ENCODE results near the gene VAV3.

VAV3 gene

DNA sequence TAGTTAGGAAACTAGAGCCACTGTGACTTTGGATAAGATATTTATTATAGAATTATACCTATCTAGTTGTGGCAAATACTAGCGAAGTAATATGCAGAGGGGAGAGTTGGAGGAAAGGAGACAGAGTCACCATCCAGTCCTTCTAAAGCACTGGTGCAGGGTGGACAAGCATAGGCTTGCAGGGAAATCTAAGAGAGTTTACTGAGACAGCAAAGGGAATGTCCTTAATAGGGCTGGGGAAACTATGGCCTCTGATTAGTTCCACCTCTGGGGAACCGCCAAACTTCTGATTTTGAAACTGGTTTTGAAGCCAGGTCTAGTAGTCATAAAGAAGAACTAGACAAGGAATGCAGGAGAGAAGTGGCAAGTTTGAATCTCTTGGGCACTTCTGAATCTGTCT lies 407.9 kb downstream of the VAV3 start:
- no peak for DNase-seq

DNA sequence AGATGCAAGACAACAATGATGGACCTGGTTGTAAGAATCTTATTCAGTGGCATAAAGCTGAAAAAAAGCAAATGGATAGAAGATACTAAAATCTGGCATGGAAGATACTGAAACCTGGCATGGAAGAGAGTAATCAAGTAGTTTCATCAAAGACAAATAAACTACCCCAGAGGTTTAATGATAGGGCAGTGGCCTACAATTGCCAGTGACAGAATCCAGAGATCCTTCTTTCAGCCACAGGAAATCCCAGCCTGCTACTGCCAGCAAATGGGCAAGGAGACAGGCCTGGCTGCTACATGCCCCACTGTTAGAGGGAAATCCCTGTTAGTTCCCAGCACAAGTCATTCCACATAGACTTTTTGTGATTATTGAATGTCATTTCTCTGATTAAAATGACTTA lies 409.4 kb downstream of the VAV3 start:
- no peak for DNase-seq

DNA sequence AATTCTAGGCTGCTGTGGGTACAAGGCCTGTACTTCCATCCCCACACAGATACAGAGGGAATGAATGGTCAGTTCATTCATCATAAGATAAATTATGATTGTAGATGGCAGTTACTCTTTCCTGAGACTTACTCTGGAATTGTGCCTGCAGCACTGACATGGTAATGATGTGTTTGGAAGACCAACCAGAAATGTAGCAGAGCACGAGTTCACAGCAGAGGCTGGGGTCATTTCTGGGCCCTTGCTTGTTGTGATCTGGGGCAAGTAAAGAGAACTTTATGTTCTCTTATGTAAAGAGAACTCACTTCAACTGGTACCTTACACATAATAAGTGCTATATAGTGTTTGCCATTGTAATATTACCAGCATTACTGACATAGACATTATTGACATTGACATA lies 412.2 kb downstream of the VAV3 start:
- no peak for DNase-seq

DNA sequence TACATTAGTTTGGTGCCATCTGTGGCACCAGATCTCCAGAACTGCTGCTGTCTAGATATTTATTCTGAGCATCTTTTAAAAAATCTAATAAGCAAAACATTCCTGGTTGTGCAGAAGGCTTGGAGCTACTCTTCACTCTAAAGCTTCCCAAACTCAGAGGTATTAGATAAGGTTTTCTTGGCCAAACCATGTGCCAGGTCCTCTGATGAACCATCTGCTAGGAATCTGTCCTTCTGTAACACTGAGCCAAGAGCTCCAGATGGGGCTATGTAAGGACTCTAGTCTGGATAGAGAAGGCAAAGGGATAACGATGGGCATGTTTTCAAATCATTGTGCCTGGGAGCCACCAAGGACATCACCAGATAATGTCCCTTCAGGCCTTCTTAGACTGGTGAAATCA lies 413.5 kb downstream of the VAV3 start:
- DNase-seq = no peak

DNA sequence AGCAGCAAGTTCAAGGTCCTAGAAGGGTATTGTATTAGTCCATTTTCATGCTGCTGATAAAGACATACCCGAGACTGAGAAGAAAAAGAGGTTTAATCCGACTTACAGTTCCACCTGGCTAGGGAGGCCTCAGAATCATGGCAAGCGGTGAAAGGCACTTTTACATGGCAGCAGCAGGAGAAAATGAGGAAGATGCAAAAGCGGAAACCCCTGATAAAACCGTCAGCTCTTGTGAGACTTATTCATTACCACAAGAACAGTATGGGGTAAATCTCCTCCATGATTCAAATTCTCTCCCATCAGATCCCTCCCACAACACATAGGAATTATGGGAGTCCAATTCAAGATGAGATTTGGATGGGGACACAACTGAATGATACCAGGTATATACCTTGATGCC lies 414.6 kb downstream of the VAV3 start:
- DNase-seq = no peak

DNA sequence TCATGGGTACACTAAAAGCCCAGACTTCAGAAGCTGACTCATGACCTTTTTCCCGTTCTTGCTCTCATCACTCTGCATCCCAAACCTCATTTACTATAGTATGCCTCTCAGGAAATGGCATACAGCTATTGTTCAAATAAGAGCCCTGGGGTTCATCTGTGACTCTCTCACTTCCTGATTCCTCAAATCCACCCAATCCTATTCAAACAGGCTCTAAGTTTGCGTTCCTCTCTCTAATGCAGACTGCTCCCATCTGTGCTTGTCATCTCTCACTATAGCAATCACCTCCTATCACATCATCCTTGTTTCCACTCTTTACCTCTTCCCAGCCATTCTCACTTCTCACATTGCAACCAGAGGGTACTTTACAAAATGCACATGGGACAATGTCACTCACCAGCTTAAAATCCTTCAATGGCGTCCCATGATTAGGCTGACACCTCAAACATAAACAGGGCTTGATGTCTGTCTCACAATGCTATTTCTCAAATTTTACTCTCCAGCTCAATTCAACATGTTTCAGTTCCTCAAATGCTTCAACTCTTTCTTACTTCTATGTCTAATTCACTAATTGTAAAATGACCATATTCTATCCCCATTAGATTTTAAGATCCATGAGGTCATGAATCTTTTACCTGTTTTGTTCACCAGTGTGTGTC lies 415.7 kb downstream of the VAV3 start:
- DNase-seq = no peak

DNA sequence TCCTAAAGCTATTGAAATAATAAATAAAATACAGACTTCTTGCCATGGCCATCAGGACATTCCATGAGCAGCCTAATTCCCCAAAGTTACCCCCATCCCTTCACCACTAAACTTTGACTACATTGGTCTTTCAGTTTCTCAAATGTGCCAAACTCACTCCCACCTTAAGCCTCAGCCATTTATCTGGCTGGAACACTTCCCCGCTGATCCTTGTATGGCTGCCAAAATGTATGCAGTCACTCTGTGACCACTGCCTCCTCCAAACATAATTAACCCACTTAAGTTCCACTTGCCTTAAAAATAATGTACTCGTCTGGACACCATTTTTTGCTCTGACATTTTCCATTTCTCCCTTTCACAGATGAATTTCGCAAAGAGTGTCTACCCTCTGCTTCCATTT lies 416.7 kb downstream of the VAV3 start:
- DNase-seq = no peak

DNA sequence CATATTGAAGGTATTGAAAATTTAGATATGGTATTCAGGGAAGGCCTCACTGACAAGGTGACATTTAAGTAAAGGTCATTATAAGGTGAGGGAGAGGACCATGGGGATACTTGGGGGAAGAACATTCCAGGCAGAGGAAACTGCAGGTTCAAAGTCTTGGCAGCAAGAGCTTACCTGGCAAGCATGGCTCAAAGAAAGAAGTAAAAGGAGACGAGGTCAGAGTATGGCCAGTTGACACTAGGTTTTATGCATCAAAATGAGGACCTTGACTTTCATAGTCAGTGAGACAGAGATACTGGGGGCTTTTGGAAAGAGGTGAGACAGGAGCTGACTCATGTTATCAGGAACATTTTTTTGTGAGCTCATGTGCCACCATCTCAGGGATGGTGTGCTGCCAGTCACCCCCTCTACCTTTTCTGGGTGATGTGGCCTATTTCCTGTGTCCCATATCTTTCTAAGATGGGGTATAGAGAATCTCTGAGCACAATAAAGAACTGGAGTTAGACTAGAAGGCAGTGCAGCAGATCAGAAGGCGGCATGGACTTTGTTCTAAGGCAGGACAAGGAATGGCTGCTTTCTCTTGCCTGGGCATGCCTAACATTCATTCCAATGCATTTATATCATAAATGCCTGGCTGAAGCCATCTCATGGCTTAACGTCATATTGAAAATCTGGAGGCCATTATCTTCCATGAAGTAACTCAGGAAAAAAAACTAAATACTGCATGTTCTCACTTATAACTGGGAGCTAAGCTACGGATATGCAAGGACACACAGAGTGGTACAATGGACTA lies 417.4 kb downstream of the VAV3 start:
- DNase-seq = no peak

DNA sequence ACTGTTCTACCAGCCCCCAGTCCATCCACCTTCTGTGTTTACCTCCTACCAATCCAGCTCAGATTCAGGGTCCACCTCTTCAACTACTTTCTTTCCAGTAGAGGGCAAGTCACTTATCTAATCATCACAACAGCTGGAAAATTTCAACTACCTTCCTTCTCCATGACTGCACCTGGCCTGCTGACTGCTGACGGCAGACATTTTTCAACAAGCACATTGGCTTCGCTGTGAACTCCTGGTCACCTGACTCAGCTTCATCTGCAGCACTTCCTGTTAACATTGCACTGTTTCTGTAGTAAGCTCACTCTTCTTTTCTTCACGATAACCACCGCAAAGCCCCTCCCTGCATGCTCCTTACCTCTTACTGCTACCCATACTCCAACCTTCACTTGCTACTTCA lies 418.4 kb downstream of the VAV3 start:
- DNase-seq = no peak

DNA sequence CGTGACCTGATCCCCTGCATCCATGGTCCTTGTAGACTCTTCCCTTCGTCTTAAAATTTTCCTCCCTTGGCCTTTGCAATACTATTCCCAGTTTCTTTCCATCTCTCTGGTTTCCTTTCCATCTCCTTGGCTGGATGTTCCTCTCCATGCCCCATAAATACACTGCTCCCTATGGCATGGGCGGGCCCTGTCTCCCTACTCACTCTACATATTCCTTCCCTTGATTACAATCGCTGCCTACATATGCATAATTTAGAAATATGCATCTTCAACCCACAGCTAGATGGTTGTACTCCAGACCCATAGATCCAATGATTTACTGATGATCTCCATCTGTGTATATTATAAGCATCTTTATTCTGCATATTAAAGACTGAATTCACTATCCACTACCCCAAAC lies 419.1 kb downstream of the VAV3 start:
- no peak for DNase-seq

DNA sequence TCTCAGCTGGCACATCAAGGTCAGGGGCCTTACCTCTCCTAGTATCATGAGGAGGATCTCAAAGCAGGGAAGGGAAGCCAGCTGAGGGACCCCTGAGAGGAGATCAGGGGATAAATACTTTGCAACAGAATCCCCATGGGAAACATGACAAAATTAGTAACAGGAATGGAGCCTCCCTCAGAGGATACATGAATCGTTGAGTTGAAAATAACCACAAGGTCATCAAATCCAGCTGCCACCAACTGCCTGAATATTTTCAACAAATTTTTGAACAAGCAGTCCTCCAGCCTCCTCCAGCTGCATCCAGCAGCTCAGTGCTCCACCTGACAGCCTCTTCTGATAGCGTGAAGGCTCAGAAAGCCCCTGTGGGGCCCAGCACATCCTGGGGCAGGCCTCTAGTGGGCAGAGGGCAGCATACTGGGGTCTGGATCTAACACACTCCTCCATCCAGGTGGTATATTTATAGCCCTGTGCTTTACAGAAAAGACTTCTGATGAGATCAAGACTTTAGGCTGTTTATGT lies 419.9 kb downstream of the VAV3 start:
- no peak for DNase-seq

DNA sequence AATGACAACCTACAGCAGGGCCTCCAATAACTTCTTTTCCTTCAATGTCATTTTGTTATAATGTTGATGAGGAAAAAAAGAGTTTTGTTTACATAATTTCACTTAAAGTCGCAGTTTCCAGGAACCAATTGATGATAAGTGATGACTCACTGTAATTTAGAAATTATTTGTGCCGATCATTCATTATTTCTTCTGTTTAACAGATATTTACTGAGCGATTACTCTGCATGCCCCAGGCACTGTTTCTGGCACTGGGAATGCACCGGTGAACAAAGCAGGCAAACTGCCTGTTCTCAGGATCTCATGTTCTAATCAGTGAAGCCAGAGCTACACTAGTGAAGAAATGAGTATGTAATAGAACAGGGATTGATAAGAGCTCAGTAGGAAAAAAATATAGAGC lies 420.7 kb downstream of the VAV3 start:
- no peak for DNase-seq

DNA sequence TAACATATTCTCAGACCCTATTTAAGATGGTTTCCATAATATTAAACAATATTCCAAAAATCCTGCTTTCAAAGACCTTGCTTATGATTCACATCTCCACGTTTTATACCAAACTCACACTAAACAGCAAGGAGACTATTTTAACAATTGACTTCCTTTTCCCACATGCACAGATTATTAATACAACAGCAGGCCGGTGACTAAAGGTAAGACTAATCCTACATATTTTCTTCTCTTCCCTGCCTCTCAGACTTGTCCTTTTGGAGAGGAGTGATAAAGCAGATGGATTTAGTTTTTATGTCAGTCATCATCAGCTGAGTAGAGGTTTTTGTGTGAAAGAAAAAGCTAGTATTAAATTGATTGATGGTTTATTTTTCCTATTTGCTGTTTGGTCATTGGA lies 423.6 kb downstream of the VAV3 start:
- DNase-seq = no peak

DNA sequence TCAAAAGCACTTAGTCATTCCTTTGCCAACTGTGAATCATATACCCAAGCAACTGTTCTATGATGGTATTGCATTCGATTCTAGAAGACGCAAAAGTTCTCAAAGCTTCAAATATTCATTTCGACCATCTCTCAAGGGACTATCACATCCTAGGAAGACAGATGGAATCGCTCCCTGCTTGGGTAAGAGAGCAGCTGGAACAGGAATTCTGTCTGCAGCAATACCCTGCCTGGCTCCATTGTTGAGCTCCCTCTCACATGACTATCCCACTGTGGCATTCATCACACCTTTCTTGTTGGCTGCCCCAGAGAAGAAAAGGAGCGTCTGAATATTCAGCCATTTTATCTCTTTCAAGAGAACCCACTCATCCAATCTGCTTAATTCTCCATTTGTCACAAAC lies 426.5 kb downstream of the VAV3 start:
- no peak for DNase-seq

DNA sequence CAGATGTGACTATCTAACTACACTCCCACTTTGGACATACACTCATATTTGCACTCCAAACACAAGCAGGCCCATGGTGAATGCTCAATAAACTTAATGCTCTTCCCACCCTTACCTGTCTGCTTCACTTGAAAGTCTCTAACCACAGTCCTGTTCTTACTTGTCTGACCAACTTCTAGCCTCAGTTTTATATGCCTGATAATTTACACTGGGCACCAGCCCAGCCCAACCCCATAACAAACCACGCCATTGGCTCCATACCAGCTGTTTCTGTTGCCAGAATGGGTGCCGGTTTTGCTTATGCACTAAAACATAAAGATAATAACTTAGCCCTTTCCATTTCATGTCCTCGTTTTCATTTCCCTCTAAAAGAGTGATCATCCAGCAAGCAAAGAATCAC lies 428.7 kb downstream of the VAV3 start:
- DNase-seq = no peak

DNA sequence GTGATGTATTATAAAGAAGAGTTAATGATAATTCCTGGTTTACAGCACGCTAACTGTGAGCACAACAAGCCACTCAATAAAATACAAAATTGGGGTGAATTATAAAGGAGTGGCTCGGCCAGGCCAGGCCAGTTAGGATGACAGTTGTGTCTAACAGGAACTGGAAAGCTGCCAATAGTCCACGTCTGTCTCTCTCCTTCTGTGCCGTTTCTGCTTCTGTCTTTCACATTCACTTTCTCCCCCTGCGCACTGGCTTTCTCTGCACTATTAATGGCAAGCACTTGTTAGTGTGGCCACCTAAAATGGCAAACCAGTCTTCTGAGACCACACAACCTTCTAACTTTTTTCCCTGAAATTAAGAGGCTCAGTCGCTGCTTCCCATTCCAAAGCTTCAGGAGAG lies 429.9 kb downstream of the VAV3 start:
- DNase-seq = no peak

DNA sequence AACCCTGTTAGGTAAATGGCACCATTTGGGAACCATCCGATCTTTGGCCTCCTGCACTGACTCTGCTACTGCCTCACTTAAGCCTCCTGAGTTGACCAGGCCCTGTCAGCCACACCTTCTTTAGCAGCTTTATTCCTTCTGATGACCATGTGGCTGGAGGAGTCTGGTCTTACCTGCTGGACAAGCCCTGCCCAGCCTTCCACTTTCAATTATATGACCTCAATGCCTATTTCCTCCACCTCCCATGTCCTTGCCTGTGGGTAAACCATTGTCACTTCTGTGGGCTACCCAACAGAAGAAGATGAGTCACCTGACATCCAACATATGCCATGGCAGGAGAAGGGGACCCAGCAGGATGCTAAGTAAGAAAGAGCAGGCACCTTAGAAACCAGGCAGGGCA lies 430.3 kb downstream of the VAV3 start:
- DNase-seq = no peak

DNA sequence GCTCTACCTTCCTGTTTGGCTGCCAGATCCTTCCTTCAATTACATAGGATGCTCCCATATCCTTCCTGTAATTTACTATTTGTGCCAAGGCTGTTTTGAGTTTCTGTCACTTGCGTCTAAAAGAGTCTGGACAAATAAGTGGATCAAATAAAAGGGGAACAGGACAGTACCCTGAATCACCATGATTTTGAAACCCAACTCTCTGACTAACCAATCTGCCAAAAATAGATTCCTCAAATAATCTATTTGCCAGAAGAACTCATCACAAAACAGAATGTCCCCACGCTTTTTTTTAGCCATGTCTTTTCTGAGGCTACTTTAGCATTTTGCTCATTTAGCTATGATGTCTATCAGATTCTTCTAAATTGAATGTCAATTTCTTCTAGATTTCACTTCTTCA lies 431.5 kb downstream of the VAV3 start:
- DNase-seq = no peak

DNA sequence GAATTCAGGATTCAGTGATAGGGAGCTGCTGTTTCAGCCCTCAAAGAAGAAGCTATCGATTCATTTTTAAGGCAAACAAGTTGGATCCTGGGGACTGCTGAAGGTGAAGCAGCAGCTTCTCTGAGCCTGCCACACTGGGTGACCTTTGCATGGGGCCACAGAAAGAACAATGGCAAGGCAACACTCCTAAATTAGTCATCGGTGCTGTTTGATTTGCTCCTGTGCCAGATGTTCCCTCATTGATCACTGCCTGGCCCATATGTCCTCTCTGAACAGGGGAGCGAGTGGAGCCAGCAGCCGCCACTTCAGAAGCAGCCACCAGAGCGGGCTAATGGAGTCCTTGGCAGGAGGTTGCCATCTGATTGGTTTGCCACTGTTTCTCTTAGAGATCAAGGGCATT lies 432.7 kb downstream of the VAV3 start:
- DNase-seq = no peak

DNA sequence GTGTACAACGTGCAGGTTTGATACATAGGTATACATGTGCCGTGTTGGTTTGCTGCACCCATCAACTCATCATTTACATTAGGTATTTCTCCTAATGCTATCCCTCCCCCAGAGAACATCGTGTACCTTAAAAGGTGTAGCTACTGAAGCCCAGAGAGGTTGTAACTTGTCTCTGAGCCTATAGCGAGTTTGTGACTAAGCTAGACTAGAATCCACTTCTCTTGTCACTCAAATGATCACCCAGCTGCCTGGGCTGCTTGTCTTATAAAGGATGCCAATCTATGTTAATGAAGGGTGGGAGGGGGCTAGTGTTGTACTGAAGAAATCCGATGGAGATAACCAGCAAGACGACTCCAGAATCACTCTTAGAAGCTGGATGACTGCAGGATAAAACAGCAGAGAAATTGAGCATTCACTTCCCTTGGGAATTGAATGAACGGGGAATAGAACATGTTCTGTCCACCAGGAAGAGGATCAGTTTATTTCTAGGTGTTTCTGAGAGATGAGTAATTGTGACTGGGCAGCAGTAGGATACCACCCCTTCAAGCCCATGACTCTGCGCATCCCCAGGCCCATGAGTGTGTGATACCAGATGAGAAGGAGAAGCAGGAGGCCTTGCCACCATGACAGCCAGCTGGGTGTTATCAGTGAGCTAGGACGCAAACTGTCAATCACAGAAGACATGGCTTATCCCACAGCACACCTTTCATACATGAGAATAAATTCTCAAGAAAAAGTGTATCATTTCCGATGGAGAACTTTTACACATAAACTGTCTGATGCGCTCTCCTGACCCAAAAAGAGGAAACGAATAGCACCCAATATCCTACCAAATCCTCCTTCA lies 433.7 kb downstream of the VAV3 start:
- no peak for DNase-seq

DNA sequence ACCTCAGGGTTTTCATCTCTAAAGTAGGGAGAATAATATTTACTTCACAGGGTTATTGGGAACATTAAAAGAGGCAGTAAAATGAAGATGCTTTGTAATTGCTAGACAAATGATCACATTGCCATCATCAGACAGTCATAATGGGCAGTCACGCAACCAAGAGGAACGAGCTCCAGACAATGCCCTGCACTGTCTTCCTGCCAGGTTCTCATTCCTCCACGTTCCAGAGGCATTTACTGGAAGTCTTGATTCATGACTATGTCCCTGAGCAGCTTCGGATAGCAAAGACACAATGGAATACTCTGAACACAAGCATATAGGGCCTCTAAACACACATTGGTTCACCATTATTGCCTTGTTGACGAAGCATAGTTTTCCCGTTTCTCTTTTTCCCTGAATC lies 434.4 kb downstream of the VAV3 start:
- DNase-seq = no peak

DNA sequence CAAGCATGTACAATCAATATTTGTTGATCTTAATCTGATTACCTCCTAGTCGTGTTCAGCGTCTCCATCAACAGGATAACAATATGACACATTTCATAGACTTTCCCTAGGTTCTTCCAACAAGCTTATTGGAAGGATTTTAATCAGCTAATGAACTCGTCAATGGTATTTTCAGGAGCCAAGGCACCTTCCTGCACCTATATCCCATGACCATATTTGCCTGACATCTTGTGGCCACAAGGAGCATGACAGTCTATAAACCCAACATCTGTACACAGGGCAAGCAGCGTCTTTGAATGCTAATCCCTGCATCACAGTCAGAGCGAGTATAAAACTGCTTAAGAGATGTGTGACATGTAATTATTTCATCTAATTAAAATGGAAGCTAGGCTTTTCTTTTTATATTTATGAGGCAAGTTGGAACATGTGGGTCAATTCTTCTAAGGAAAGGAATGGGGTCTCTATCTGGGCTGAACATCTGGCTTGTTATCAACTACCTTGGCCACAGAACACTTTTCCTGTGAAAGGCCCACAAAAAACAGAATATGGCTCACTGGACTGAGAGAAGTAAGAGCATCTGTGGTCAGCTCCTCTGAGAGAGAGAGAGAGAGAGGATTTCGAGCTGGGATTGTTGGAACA lies 435.4 kb downstream of the VAV3 start:
- DNase-seq = no peak

DNA sequence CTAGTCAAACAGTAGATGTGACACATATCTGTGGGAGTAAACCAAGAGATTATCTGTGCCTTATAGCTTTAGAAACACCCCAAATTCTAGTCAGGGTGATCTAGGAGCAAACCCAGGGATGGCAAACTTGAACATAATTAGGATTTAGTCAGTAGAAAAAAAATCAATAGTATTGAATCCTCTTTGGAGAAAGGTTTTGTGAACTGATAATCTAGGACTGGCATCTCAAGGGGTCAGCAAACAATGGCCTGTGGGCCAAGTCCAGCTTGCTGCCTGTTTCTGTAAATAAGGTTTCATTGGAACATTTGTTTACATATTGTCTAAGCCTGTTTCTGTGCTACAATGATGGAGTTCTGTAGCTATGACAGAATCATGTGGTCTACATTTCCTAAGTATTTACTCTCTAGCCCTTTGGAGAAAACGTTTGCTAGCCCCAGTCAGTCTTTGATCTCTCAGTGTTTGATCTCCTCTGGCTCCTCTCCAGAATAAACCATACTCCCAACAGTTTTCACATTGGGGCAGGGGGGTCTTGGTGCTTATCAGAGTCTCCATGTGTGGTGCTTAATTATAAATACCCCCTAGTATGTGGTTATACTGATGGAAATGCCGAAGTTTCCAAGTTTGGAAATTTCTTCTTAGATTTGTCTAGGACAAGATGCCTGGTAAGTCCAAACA lies 438.3 kb downstream of the VAV3 start:
- no peak for DNase-seq
